Keratinocyte (primary cell): ENCODE results near the gene MAP1LC3B2. TPM values are rescaled to one million over a fixed set of nuclear protein-coding genes. Genes with fewer than 3 reads are reported as not detected.

Experiments used
- DNase-seq: peaks from one replicate; pipeline ENCODE4 v3.0.0-alpha.2; 2011; ENCODE audit warnings: low read depth, missing footprints, low spot score
- FAIRE-seq: peaks from 2 replicates; lab custom pipeline; 2011; peaks lifted over from hg19 to GRCh38; lab: Jason Lieb, UNC
- H2AFZ ChIP-seq: 2 replicates; pipeline ENCODE4 v1.6.0; 2012; ENCODE audit warnings: low read length, control low read depth, inconsistent platforms; ENCODE audit not compliant: control insufficient read depth
- H3K27ac ChIP-seq: 2 replicates; pipeline ENCODE4 v1.5.1; 2011; ENCODE audit warnings: low read length; ENCODE audit not compliant: control insufficient read depth, insufficient read depth
- H3K27me3 ChIP-seq: 3 replicates; pipeline ENCODE4 v1.6.0; 2011; ENCODE audit warnings: low read length; ENCODE audit not compliant: control insufficient read depth, insufficient read depth; ENCODE audit errors: extremely low read depth
- H3K36me3 ChIP-seq, 2 experiments: 2 replicates in 1 of 2; 3 replicates in 1 of 2; pipeline ENCODE4 v1.5.1; 2011; ENCODE audit warnings: low read length in 2 of 2, mild to moderate bottlenecking in 1 of 2; ENCODE audit not compliant: control insufficient read depth in 2 of 2, insufficient read depth in 2 of 2; ENCODE audit errors: extremely low read depth in 1 of 2
- H3K4me1 ChIP-seq: 3 replicates; pipeline ENCODE4 v1.5.1; 2011; ENCODE audit warnings: low read length; ENCODE audit not compliant: control insufficient read depth, insufficient read depth; ENCODE audit errors: extremely low read depth
- H3K4me2 ChIP-seq: 3 replicates; pipeline ENCODE4 v1.6.0; 2011; ENCODE audit warnings: low read depth, low read length; ENCODE audit not compliant: control insufficient read depth, insufficient read depth; ENCODE audit errors: extremely low read depth
- H3K4me3 ChIP-seq, 3 experiments: fragments of 200-600 bp in 1 of 3; sonication (generic) in 1 of 3; 2 replicates in 2 of 3; 3 replicates in 1 of 3; pipeline ENCODE4 v1.5.1; 2011 to 2016; ENCODE audit warnings: low read length in 3 of 3, mild to moderate bottlenecking in 3 of 3, control low read depth in 2 of 3, inconsistent platforms in 1 of 3, low read depth in 1 of 3, mixed read lengths in 1 of 3, mixed run types in 1 of 3, moderate library complexity in 1 of 3; ENCODE audit not compliant: control insufficient read depth in 2 of 3, insufficient read depth in 2 of 3; ENCODE audit errors: extremely low read depth in 1 of 3
- H3K79me2 ChIP-seq: 2 replicates; pipeline ENCODE4 v1.6.0; 2012; ENCODE audit warnings: low read length; ENCODE audit not compliant: control insufficient read depth, insufficient read depth
- H3K9ac ChIP-seq: 3 replicates; pipeline ENCODE4 v1.6.0; 2011; ENCODE audit warnings: low read length; ENCODE audit not compliant: control insufficient read depth, insufficient read depth; ENCODE audit errors: extremely low read depth
- H3K9me1 ChIP-seq: 3 replicates; pipeline ENCODE4 v1.6.0; 2011; ENCODE audit warnings: low read length; ENCODE audit not compliant: control insufficient read depth, insufficient read depth; ENCODE audit errors: extremely low read depth
- H3K9me3 ChIP-seq: 2 replicates; pipeline ENCODE4 v1.5.1; 2012; ENCODE audit warnings: low read depth, low read length; ENCODE audit not compliant: control insufficient read depth
- H4K20me1 ChIP-seq: 3 replicates; pipeline ENCODE4 v1.6.0; 2011; ENCODE audit warnings: low read length; ENCODE audit not compliant: control insufficient read depth, insufficient read depth; ENCODE audit errors: extremely low read depth
- CTCF ChIP-seq, 3 experiments: IDR thresholded peaks in 1 of 3; conservative IDR thresholded peaks in 1 of 3; optimal IDR thresholded peaks in 1 of 3; 2 replicates in 2 of 3; 3 replicates in 1 of 3; pipeline versions ENCODE3 to v1.5.1; 2011; ENCODE audit warnings: low read length in 3 of 3, mild to moderate bottlenecking in 3 of 3, moderate library complexity in 2 of 3, control low read depth in 1 of 3, inconsistent platforms in 1 of 3; ENCODE audit not compliant: insufficient read depth in 2 of 3; ENCODE audit errors: extremely low read depth in 1 of 3
- EZH2 ChIP-seq: IDR thresholded peaks from one replicate; pipeline ENCODE4 v1.6.1; 2012; ENCODE audit warnings: inconsistent platforms, mild to moderate bottlenecking, low read length, moderate library complexity
- dilution Hi-C: fragments of 300-500 bp; cut with MboI; formaldehyde crosslinking; loops from one replicate; pipeline ENCODE4 v1.7.0; 2020; ENCODE audit warnings: low sequenced_read_pairs; ENCODE audit not compliant: extremely low pct_ligation_motif_present
- polyA plus RNA-seq, 5 experiments: library from polyadenylated mRNA; depleted of rRNA in 3 of 5; stranded (reverse) in 3 of 5; stranded (forward) in 1 of 5; unstranded in 1 of 5; fragments of >200 nt; gene quantifications; 1 replicate in 1 of 5; 2 replicates in 3 of 5; 3 replicates in 1 of 5; pipeline versions ENCODE4 v1.2.1 to v1.2.3, GENCODE V29; 2011 to 2012; ENCODE audit warnings: missing spikeins in 2 of 5, low read depth in 1 of 5, low replicate concordance in 1 of 5

The MAP1LC3B2 gene
- polyA plus RNA-seq, 1 donor (not counting 4 experiments of a cell fraction or from before 2014, with no cell fraction given) = 6.0 TPM

GRCh38 chr12:116532428-116532827 is 26.8 kb upstream of the MAP1LC3B2 start:
- Histone ChIP-seq H3K9me1 (no peaks in the 10 kb centered on the region), H3K27me3 (no peaks in the 10 kb centered on the region), H3K9ac (no peak overlapping the region), H3K79me2 (peaks cover 2% of the 10 kb centered on the region), H3K4me3 (no peak overlapping the region), H2AFZ (no peak overlapping the region), H3K4me2 (peak overlapping the region; percentile 70), H3K27ac (no peak overlapping the region), H3K4me1 (peaks cover 38% of the 10 kb centered on the region), H3K9me3 (no peaks in the 10 kb centered on the region), H4K20me1 (no peaks in the 10 kb centered on the region), H3K36me3 (peaks cover 0 to 3% of the 10 kb centered on the region in 2 experiments)
- dilution Hi-C loops = no loop called here
- DNase-seq (no peak), FAIRE-seq (no peak)
- TF ChIP-seq CTCF (optimal IDR thresholded peaks at IDR 0.05 in 1 of 3, IDR thresholded peaks at IDR 0.05 in 1 of 3, conservative IDR thresholded peaks at IDR 0.05 in 1 of 3; ENCODE audit: extremely low read depth in 1 of 3, insufficient read depth in 2 of 3, low read length in 3 of 3) (peak in 1 of 3 experiments; percentile 19), EZH2 (no peak)

- Histone ChIP-seq H3K4me1 (peaks cover 33% of the 10 kb centered on the region), H3K4me2 (peak overlapping the region; percentile 70), H3K9me3 (no peaks in the 10 kb centered on the region), H4K20me1 (no peaks in the 10 kb centered on the region), H3K4me3 (peak overlapping the region in 1 of 3 experiments; percentile 52), H3K27ac (no peak overlapping the region), H3K9me1 (no peaks in the 10 kb centered on the region), H3K79me2 (no peaks in the 10 kb centered on the region), H2AFZ (no peak overlapping the region), H3K9ac (peak overlapping the region; percentile 6), H3K36me3 (peaks cover 0 to 3% of the 10 kb centered on the region in 2 experiments), H3K27me3 (no peaks in the 10 kb centered on the region)
- dilution Hi-C loops = no loop called here
- TF ChIP-seq CTCF (optimal IDR thresholded peaks at IDR 0.05 in 1 of 3, IDR thresholded peaks at IDR 0.05 in 1 of 3, conservative IDR thresholded peaks at IDR 0.05 in 1 of 3; ENCODE audit: extremely low read depth in 1 of 3, insufficient read depth in 2 of 3, low read length in 3 of 3) = no peak
- no peak for TF ChIP-seq EZH2
- FAIRE-seq (no peak), DNase-seq (no peak)
Measured at GRCh38 chr12:116532986-116533342, 26.2 kb upstream of the MAP1LC3B2 start.
